B cell (primary cell): ENCODE results near the gene HPS4.

Source experiments
- CTCF ChIP-seq: fragments of 200-600 bp; IDR thresholded peaks from one replicate; pipeline ENCODE4 v1.8.0; 2022; ENCODE audit warnings: antibody characterized with exemption, mild to moderate bottlenecking
- EZH2 ChIP-seq: IDR thresholded peaks from 2 replicates; pipeline ENCODE4 v1.6.1; 2012; ENCODE audit warnings: borderline replicate concordance, low read depth, mild to moderate bottlenecking, moderate library complexity, low read length; ENCODE audit not compliant: insufficient read depth, poor library complexity, severe bottlenecking

DNA sequence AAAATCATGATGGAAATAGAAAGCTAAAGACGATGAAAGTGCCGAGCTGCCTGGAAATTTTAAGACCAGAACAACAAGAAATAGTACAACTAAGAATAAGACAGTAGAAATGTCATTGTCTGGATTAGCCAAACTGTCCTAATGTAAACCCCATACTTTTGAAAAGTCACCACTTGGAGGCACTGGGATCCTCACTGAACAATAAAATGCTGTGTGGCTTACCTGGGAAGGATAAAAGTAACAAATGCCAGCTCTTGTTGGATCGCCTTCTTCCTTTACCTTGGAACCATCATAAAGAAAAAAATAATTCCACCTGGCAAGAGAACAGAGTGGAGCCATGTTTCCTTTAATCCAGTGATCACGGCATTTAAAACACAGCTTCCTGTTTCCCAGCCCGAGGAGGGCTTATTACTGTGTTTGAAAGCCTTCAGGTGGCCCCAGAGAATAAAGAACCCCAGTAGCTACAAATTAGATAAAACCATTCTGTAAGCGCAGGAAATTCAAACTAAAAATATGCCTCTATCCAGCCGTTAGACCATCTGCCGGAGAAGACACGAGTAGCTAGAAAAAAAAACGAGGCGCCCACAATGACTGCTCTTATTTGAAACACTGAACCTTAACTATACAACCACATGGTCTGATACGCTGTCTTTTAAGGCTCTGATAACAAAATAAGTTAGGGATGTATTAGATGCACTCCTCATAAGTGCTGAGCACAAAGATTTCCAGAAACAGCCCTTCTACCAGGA is 4.4 kb downstream of the HPS4 start:
- TF ChIP-seq EZH2: no peak
- TF ChIP-seq CTCF: no peak
